Stimulated activated CD4-positive, alpha-beta T cell treated with anti-CD3 and anti-CD28 coated beads, Interleukin-12 subunit alpha, Interleukin-12 subunit beta, amount 100 ng/mL, for 24 hours (primary cell): Measurements from ENCODE around the gene COLEC12.

Experiments
- DNase-seq, 2 experiments: peaks; one replicate each; pipeline ENCODE4 v3.0.0-alpha.2; 2020; ENCODE audit warnings: low read depth in 2 of 2

The COLEC12 gene

DNA sequence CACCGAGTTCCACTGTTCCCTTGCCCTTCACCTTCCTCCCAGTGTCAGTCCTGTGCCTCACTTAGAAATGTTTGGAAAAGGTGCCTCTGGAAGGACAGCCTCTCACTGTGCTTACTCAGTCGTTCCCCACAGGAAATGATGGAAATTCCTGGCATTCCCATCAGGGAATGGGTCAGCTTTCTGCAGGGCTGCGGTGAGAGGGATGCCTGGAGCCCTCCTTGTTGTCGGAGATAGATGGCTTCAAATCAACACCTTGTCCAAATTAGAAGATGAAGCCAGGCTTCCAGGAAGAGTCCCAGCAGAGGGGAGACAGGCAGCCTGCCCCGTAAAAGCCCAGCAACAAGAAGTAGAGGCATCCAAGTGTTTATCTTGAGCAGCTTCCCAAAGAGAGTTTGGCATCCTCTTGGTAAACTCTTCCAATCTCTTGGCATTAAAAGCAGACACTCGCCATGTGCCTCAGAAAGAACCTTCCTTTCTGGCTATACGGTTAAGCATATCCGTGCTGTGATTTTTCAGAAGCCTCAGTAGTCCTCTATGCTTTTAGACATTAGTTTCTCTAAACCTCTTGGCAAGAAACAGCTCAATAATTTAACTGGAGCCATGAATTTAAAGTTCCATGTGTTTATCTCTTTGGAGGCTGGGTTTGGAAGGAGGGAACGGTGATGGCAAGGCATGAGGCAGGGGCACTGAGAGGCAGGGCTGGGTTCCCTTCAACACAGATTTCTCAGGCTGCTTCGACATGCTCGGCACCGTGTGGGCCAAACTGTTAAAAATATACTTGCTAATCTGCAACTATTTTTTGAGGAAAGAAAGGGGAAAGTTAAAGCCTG lies 25.1 kb downstream of the COLEC12 start:
- DNase-seq: no peak

DNA sequence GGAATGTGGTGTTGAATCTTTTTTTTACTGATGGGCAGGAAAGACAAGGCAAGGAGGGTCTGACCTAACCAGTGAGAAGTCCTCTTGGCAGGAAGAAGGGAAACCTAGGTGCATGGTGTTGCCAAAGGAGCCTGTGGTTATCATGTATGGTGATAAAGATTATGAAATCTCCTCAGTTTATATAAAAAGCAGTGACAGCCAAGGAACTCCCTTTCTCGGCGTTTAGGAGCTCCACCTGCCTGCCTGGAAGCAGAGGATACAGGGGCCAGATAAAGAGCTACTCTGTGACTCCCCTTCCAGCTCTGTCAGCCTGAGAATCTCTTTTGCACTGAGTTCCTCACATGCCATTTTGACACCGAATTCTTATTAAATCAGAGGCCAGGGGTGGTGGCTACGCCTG lies 26.1 kb downstream of the COLEC12 start:
- no peak for DNase-seq

DNA sequence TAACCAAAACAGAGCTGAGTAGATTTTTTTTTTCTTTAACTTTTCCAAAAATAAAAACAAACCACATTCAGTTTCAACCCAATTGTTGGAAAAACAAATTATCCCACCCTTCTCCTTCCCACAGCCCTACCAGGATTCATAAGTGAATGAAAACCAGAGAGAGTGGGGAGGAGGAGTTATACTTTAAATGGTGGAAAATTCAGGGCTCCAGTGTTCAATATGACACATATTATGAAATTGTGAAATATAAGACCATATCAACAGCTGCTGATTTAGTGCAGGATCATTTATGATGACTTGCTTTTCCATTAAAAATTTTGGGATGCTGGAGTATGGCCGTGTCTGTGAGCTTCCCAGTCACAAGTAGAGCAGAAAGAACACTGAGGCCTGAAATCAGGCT lies 26.7 kb downstream of the COLEC12 start:
- no peak for DNase-seq

DNA sequence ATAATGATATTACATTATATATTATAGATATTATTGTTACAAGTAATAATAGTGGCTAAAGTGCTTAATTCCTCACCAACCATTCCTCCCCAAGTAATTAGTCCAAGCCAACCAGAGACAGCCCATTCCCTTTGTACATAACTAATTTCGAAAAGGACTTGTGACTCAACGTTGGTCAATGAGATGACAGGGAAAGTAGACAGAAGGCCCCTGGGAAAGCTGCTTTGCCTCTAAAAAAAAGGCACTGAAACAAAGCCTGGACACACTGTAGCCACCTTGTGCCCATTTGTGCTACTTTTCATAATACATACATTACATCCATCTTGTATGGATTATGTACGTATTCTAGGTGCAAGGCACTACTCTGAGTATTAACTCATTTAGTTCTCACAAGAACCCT lies 28.8 kb downstream of the COLEC12 start:
- no peak for DNase-seq

DNA sequence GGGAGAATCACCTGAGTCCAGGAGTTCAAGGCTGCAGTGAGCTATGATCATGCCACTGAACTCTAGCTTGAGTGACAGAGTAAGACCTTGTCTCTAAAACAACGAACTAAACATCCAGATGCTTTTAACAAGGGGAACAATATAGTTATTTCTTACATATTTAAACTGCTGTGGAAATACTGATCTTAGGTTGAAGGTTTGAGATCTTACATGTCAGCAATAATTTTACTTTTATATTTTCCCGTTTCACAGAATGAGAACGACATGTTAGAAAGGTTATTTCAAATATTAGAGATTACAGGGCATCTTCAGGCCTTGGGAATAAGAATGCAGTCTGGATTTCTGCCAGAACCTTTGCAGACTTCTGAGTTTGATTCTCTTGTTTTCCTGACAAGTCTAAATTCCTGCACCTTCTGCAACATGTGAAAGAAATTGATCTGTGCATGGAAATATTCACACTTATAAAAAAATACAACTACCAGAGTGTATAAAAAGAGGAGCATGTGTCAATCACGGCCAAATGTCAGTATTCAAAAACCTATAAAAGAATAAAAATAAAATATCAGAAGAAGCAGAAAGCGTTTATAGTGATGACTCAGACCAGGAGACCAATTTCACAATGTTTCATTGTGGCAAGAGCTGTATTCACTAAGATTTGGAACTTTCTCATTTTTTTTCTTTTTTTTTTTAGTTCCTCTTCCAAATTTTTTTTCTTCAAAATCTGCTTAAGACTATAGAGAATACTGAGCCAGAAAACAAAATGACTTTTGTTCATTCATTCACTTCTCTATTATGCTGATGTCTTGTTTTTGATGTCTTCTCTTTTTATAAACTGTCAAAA lies 29.6 kb downstream of the COLEC12 start:
- DNase-seq: no peak

DNA sequence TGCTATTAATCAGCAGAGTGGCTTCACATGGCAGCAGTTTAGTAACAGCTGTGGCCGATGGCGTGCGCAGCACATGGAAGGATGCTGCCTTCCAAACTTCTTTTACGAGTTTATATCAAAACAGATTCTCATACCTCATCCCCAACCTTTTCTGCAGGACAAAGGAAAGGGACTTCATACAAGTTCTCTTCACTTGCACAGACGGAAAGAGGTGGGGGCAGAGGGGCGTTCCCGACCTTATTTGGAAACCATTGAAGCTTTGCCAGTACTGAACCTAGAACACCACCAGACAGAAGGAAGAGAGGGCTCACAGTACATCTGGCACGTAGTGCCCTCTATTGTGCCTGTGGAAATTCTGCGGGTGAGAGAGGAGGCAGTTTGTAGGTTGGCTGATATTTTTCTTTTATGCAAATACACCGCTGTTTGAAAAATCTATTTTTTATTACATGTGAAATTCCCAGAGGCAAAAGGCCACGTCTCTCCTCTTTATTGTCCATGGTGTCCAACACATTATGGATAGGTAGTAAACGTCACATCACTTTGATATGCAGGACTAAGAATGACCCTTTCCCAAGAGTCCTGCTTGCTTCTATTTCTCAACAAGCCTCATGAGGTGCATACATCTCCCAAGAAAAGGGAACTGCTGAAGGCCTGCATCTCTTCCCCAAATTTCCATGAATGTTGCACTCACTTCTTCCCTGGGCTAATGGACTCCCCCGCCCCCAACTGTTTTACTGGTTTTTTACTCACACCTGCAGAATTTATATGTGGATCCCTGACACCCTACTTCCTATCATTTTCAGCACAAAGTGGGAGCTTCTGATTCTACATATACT lies 31.3 kb downstream of the COLEC12 start:
- no peak for DNase-seq

DNA sequence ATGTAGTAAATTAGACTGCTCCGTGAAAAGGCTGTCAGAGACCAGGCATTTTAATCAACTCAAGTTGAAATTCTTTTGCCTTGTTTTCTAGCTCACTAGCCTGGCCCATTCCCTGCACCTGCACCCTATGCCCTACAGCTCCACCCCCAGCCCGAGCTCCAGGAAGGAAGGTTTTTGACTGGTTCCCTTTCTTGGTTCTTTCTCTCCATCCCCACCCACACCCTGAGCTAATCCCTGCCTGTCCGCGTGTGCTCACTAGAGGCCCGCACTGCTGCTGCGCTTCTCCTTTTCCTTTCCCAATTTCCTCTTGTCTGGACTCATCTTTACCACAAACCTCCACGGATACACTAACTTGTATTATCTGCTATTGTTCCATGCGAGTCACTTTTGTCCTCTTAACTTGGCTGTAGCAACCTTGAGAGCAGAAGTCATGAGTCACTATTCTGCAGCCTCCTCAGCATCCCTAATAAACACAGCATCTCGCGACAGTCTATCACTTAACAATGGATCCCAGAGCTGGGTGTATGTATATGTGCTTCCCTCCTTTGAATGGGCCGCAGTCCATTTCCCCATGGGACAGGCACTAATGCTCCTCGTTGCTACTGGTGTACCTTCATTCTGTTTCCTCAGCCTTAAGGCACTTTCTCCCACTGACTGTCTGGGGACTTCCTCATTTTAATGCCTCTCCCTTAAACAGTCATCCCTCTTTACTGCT lies 36.5 kb downstream of the COLEC12 start:
- DNase-seq: no peak

DNA sequence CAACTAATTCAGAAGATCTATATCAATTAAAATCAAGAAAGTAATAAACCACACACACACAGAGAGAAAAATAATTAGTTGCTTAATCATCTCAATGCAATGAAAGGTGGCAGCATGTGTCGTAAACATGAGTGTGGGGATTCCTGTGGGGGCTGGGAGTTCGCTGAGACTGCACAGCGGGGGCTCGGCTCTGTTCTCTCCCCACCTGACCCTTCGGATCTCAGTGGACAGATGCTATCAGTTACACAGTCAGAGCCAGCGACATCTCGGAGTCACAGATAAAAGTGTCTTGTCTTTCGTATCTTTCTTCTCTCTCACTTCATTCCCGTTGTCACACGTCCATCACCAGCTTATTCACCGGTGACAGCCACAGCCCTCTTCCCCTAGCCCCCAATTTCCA lies 37.1 kb downstream of the COLEC12 start:
- no peak for DNase-seq

DNA sequence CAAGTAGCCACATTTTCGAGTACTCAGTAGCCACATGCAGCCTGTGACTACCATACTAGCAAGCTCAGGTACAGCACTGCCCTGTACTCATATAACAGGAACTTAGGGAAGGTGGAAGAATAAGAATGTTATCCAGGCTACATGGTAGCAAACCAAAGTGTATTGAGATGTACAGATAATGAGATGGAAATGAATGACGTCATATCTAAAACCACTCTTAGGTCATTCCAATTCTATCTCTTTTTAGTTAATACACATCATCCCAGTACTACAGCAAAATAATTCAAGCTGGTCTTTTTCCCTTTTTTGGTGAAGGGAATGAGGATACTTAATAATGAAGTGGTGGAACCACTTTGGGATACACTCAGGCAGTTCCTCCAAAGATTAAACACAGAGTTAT lies 38.7 kb downstream of the COLEC12 start:
- DNase-seq: no peak

DNA sequence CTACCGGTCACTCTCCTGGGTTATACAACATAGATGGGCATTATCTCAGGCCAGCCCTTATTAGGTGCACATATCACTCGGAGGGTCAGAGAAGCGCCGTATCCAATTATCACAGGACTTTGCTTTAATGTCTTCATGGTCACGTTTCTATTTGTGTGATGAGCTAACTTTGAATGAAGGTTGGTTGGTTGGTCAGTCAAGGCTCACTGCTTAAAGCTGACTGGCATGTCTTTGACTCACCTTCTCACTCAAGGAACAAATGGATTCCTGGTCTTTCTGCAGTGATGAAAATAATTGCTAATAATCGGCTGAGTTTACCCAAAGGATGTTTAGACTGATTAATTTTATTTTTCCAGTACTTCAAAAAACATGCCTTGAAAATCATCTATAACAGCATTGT lies 39.7 kb downstream of the COLEC12 start:
- DNase-seq: no peak

DNA sequence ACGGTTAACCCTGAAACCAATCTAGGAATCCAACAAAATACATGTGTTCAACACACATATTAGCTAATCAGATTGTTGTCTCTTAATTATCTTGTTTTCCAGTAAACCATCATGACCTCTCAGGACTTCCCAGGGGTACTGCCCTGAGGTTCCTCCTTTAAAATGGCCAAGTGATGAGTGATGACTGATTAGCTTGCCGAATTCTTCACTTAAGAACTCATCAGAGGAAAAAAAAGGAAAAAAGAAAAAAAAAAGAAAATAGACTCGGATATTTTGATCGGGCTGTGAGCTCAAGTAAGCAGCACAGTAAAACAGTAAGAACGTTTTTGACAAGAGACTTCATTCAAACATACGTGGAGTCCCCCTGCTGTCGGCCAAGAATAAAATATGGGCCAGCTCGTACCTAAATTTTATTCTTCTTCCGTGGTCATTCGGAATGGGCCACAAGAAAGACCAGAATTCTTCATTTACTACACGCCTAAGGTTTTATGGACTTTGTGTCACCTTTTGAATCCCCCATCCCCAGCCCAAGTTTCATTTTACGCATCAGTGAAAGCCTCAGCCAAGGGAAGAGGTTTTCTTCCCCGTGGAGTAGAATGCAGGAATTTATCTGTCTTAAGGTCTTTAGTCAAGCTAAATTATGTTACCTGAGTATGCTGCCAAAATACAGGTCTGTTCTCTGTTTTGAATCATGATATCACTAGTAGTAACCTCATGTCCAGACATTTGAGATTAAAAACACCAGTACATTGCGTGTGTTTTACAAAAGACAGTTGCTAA lies 40.5 kb downstream of the COLEC12 start:
- DNase-seq: no peak

DNA sequence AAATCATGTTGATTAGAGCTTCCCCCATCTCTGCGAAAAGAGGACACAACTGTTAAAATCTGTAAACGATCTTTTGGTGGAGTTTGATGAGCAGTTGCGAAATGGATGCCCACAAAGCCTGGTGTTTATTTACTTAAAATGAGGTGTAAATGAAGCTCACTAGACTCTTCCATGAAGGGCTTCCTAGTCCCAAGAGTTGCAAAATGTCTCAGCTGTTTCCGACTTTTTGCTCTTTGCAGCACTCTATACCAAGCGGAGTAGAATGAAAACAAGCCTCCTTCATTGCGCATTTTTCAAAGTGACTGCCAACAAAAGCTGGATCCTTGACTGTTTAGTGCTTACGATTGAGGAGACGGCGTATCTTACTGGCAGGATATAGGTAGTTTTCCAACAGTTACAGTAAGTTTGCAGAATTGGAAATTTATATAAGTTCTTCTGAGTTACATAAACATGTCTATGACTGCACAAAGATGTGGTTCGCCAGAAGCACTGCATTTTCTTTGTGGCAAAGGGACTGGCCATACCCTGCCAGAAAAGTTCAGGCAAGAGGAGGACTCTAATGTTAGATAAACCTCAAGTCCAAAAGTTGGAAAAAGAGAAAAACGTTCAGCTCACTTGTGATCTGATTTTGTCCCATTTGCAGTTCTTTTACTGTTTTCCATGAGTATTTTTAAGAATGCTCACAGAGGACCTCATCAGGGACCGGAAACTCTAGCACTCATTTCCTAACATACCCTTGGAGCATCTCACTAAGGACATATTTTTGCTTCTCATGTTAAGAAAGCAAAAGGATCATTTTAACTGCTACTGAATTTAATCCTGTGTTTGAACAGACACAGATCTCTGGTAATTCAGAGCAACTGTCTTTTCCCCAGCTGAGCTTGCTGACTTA lies 42.7 kb downstream of the COLEC12 start:
- no peak for DNase-seq

DNA sequence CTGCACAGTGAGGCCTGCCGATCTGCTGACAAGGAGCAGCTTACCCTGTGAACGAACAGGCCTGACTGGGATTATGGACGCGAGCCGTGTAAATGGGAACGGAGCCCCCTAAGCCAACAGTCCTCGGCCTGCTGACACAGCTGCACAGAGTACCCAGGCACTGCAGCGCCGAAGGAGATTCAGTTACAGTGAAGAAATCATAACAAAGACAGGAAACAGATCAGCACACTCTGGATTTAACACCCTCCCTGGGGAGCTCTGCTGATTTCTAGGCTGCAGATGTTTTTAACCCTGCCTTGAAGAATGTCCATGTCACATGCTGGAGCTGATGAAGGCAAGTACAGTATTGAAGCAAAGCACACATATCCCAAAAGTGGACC lies 43.4 kb downstream of the COLEC12 start:
- no peak for DNase-seq

DNA sequence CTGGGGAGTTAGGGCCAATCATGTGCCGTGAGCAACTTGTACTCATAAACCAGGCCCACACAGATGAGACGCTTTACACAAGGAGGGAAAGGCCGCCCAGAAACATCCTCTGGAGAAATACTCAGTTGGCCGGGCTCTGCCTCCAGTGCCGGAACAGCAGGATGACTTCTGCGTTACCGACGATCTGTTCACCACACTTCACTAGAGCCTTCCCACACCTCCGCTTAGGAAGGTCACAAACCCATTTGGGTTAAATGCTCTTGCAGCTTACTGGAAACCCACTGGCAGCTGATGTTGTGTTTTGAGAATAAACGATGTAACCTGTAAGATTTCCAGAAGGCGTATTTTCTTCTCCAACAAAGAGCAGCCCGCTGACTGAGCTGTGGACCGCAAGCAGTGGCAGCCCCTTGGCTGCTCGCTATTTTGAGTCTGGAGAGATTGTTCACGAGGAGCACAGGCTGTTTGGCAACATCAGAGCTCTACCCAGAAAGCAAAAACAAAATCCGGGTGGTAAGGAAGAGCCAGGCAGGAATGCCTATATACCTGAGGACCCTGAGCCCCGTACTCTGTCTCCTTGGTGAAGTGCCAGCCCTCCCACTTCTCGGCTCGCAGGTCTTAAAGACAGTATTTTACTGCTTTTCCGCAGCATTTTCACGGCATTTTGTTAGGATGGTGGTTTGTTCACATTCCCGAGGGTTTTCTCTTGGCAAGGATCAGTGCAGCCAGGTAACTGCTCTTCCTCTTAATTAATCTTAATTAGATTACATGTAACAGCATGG lies 44.0 kb downstream of the COLEC12 start:
- no peak for DNase-seq

DNA sequence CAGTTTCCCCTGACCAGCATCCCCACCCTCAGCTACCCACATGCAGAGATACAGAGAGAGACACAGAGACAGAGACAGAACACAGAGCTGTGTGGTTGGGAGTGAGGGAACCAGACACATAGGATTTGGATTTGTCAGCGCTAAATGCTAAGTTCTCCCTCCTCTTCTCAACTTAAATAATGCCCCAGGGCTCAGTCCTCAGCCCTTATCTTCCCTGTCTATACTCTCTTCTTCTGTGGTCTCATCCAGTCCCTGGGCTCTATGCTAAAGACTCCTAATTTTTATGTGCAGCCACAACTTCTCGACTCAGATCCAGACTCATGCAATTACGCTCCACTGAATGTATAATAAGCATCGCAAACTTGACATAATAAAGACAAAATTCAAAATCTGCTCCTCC lies 47.1 kb downstream of the COLEC12 start:
- no peak for DNase-seq

DNA sequence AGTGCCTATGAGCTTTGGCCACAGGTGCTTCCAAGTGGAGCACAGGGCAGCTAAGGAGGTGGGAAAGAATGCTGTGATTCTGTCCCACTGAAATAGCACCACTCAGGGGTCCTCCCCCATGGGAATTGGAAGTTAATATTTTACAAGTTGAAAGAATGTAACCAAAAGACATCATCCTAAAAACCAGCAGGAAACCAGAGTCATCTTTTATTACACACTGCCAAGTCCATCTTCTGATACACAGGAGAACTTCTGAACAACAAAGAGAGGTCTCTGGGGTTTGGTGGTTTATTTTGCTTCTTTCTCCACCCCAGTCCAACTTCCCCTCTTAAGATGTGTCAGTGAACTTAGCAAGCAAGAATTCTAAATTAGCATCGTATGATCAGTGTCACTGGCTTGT lies 47.7 kb downstream of the COLEC12 start:
- no peak for DNase-seq

DNA sequence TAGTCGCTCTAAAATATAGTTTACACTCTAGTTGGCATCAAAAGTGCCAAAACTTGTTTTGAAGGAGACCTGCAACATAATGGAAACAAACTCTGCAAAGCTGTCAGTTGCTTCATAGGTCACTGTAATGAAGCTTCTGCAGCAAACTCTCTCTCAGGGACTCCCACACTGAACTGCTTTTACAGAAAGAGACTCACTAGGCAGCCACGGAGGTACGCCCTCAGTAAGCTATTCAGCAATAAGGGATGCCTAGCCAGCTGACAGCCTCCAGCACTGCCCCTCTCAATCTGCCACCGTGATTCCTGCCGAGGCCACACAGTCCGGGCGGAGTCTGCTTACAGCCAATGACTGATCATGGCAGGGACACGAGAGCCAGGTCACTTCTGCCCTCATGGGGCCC lies 51.1 kb downstream of the COLEC12 start:
- DNase-seq: no peak

DNA sequence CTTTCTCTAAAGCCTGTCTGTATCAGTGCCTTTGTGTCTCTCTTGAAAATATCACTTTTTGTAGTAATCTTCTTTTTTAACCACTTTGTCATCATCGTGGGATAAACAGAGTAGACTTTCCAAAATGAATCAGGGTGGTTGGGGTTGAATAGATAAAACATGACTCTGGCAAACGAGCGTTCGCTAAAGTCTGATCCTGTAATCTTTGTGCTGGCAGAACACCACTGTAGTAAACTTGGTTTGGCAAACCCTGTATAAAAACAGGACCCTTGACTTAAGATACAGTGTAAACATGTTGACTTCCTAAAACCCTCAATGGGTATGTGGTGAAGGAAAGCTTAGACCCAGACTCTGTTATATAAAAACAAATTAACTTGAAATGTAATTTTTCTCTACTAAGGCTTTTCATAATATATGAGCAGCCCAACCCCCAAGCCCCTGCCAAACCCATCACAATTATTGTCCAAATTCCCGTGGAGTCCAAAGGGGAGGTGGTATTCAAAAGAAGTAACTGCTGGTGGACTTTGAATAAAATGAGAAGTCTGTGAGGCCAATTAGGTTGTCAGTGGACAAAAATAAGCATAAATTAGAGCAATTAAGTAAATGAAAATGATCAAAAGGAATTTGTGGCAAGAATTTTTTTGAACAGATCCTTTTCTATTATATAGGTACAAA lies 52.2 kb downstream of the COLEC12 start:
- no peak for DNase-seq
